H1 (cell line): ENCODE data around the gene MUC13. TPM values are rescaled to one million over a fixed set of nuclear protein-coding genes. Genes with fewer than 3 reads are reported as not detected.

Experiments
- CTCF ChIA-PET: fragments of 300-600 bp; sonication (Branson Sonifier 250); formaldehyde crosslinking; loops from one replicate; lab custom pipeline; 2021; ENCODE audit not compliant: partially characterized antibody; lab: Charles Lee
- POLR2A ChIA-PET: fragments of 300-600 bp; sonication (Branson Sonifier 250); formaldehyde crosslinking; loops from one replicate; lab custom pipeline; 2021; ENCODE audit warnings: inconsistent platforms; ENCODE audit not compliant: partially characterized antibody; lab: Charles Lee
- DNase-seq, 2 experiments: peaks; one replicate each; pipeline versions ENCODE4 v3.0.0 to v3.0.0-alpha.2; 2010 to 2022; ENCODE audit warnings: low spot score in 2 of 2, low read depth in 1 of 2, mixed read lengths in 1 of 2
- FAIRE-seq: peaks from 2 replicates; lab custom pipeline; 2011; peaks lifted over from hg19 to GRCh38; lab: Jason Lieb, UNC
- H2AFZ ChIP-seq: 2 replicates; pipeline ENCODE4 v1.8.1; 2012; ENCODE audit warnings: low read length, inconsistent platforms
- H2AK5ac ChIP-seq: 2 replicates; pipeline ENCODE4 v1.6.1; 2013; ENCODE audit warnings: low read depth, low read length
- H2BK120ac ChIP-seq: replicated peaks from 2 replicates; pipeline ENCODE3; 2013; ENCODE audit warnings: low read depth, low read length, inconsistent platforms
- H2BK12ac ChIP-seq: 2 replicates; pipeline ENCODE4 v1.6.1; 2013; ENCODE audit warnings: low read depth, low read length
- H2BK15ac ChIP-seq: 2 replicates; pipeline ENCODE4 v1.6.1; 2013; ENCODE audit warnings: low read length
- H2BK20ac ChIP-seq: 2 replicates; pipeline ENCODE4 v1.6.1; 2013; ENCODE audit warnings: low read length
- H2BK5ac ChIP-seq: 2 replicates; pipeline ENCODE4 v1.6.1; 2013; ENCODE audit warnings: low read depth, low read length
- H3K14ac ChIP-seq: 2 replicates; pipeline ENCODE4 v1.6.1; 2013; ENCODE audit warnings: inconsistent platforms; ENCODE audit not compliant: insufficient read length
- H3K18ac ChIP-seq: 2 replicates; pipeline ENCODE4 v1.6.1; 2013; ENCODE audit warnings: low read length; ENCODE audit errors: extremely low read depth
- H3K23ac ChIP-seq: 2 replicates; pipeline ENCODE4 v1.6.1; 2013; ENCODE audit warnings: inconsistent platforms; ENCODE audit not compliant: insufficient read length
- H3K23me2 ChIP-seq: 2 replicates; pipeline ENCODE4 v1.6.1; 2013; ENCODE audit warnings: low read depth, low read length
- H3K27ac ChIP-seq: 2 replicates; pipeline ENCODE4 v1.6.1; 2011; ENCODE audit warnings: low read depth, low read length, inconsistent platforms
- H3K27me3 ChIP-seq, 4 experiments: replicated peaks in 1 of 4; 1 replicate in 1 of 4; 2 replicates in 3 of 4; pipeline versions ENCODE4 v1.6.1 to v1.8.1; 2011 to 2013; ENCODE audit warnings: low read length in 3 of 4, mild to moderate bottlenecking in 3 of 4, inconsistent platforms in 2 of 4, mixed read lengths in 2 of 4, moderate library complexity in 1 of 4; ENCODE audit not compliant: control insufficient read depth in 3 of 4, insufficient read depth in 3 of 4; ENCODE audit errors: extremely low read depth in 1 of 4
- H3K36me3 ChIP-seq, 4 experiments: 2 replicates each; pipeline versions ENCODE4 v1.6.1 to v1.8.1; 2011 to 2013; ENCODE audit warnings: mild to moderate bottlenecking in 4 of 4, low read length in 3 of 4, moderate library complexity in 2 of 4, control low read depth in 1 of 4, inconsistent platforms in 1 of 4; ENCODE audit not compliant: insufficient read depth in 4 of 4, control insufficient read depth in 2 of 4
- H3K4ac ChIP-seq: replicated peaks from 2 replicates; pipeline ENCODE3; 2013; ENCODE audit warnings: low read length, low read depth, mixed read lengths, inconsistent platforms; ENCODE audit not compliant: insufficient read length
- H3K4me1 ChIP-seq, 4 experiments: replicated peaks in 1 of 4; 1 replicate in 1 of 4; 2 replicates in 3 of 4; pipeline versions ENCODE4 v1.6.1 to v1.8.1; 2011 to 2013; ENCODE audit warnings: low read length in 3 of 4, inconsistent platforms in 2 of 4, mixed read lengths in 1 of 4; ENCODE audit not compliant: insufficient read depth in 4 of 4, control insufficient read depth in 3 of 4
- H3K4me2 ChIP-seq, 2 experiments: 2 replicates each; pipeline versions ENCODE4 v1.6.1 to v1.8.1; 2011 to 2013; ENCODE audit warnings: low read depth in 2 of 2, low read length in 2 of 2, control low read depth in 1 of 2, inconsistent platforms in 1 of 2, mild to moderate bottlenecking in 1 of 2; ENCODE audit not compliant: insufficient read depth in 1 of 2
- H3K4me3 ChIP-seq, 4 experiments: fragments of 200-600, 300-600 bp in 1 of 4; sonication (generic), shearing (Covaris generic), sonication (Bioruptor Twin) in 1 of 4; 2 replicates each; pipeline versions ENCODE4 v1.5.1 to v1.8.1; 2011 to 2016; ENCODE audit warnings: low read length in 4 of 4, low read depth in 3 of 4, control low read depth in 2 of 4, inconsistent platforms in 2 of 4, mild to moderate bottlenecking in 2 of 4, mixed read lengths in 1 of 4, moderate library complexity in 1 of 4; ENCODE audit not compliant: insufficient read depth in 2 of 4; ENCODE audit errors: extremely low read depth in 1 of 4
- H3K56ac ChIP-seq: replicated peaks from 2 replicates; pipeline ENCODE3; 2013; ENCODE audit warnings: low read depth, mild to moderate bottlenecking, mixed read lengths, low read length, inconsistent platforms; ENCODE audit not compliant: insufficient read length
- H3K79me1 ChIP-seq: 2 replicates; pipeline ENCODE4 v1.6.1; 2013; ENCODE audit warnings: low read depth, low read length, control low read depth
- H3K79me2 ChIP-seq, 2 experiments: 2 replicates each; pipeline versions ENCODE4 v1.6.1 to v1.8.1; 2012 to 2013; ENCODE audit warnings: low read length in 2 of 2, mild to moderate bottlenecking in 2 of 2, inconsistent platforms in 1 of 2; ENCODE audit not compliant: insufficient read depth in 2 of 2, control insufficient read depth in 1 of 2
- H3K9ac ChIP-seq, 4 experiments: replicated peaks in 1 of 4; 1 replicate in 1 of 4; 2 replicates in 3 of 4; pipeline versions ENCODE4 v1.6.1 to v1.8.1; 2011 to 2013; ENCODE audit warnings: low read depth in 3 of 4, low read length in 3 of 4, control low read depth in 2 of 4, mild to moderate bottlenecking in 2 of 4, moderate library complexity in 2 of 4, inconsistent platforms in 1 of 4; ENCODE audit errors: extremely low read depth in 1 of 4
- H3K9me3 ChIP-seq, 2 experiments: 2 replicates each; pipeline versions ENCODE4 v1.6.1 to v1.8.1; 2012 to 2013; ENCODE audit warnings: mild to moderate bottlenecking in 2 of 2, moderate library complexity in 2 of 2, control low read depth in 1 of 2, inconsistent platforms in 1 of 2, low read depth in 1 of 2, low read length in 1 of 2, mixed read lengths in 1 of 2; ENCODE audit not compliant: insufficient read depth in 2 of 2
- H4K20me1 ChIP-seq, 2 experiments: replicated peaks in 1 of 2; 2 replicates each; pipeline versions ENCODE3 to v1.8.1; 2011 to 2013; ENCODE audit warnings: inconsistent platforms in 2 of 2, low read length in 2 of 2, mild to moderate bottlenecking in 1 of 2; ENCODE audit not compliant: insufficient read depth in 2 of 2, control insufficient read depth in 1 of 2
- H4K5ac ChIP-seq: 2 replicates; pipeline ENCODE4 v1.6.1; 2013; ENCODE audit warnings: low read length, low read depth, mixed read lengths, inconsistent platforms; ENCODE audit not compliant: insufficient read length
- H4K8ac ChIP-seq: 2 replicates; pipeline ENCODE4 v1.8.0; 2013; ENCODE audit warnings: mild to moderate bottlenecking, moderate library complexity, low read length, inconsistent platforms; ENCODE audit not compliant: insufficient read depth; ENCODE audit errors: extremely low read depth
- H4K91ac ChIP-seq: replicated peaks from 2 replicates; pipeline ENCODE3; 2013; ENCODE audit warnings: low read length, mixed read lengths, inconsistent platforms; ENCODE audit not compliant: insufficient read length
- ASH2L ChIP-seq: fragments of 200-600, 300-600 bp; sonication (generic); IDR thresholded peaks from one replicate; pipeline ENCODE4 v1.7.1; 2017; ENCODE audit warnings: low read length
- BACH1 ChIP-seq: IDR thresholded peaks from 2 replicates; pipeline ENCODE4 v1.6.1; 2012; ENCODE audit warnings: low read length, improper control_type of control experiment
- FOSL1 ChIP-seq: IDR thresholded peaks from 2 replicates; pipeline ENCODE4 v1.6.1; 2011; ENCODE audit warnings: mild to moderate bottlenecking, low read depth, low read length, moderate library complexity; ENCODE audit not compliant: insufficient read depth
- GTF2F1 ChIP-seq: IDR thresholded peaks from 2 replicates; pipeline ENCODE4 v1.6.1; 2012; ENCODE audit warnings: low read depth, low read length, improper control_type of control experiment, borderline replicate concordance
- HDAC6 ChIP-seq: IDR thresholded peaks from one replicate; pipeline ENCODE4 v1.7.1; 2012; ENCODE audit warnings: low read depth, mild to moderate bottlenecking, inconsistent platforms, low read length, moderate library complexity
- JUN ChIP-seq: IDR thresholded peaks from 2 replicates; pipeline ENCODE4 v1.6.1; 2011; ENCODE audit warnings: low read depth, mild to moderate bottlenecking, improper control_type of control experiment, low read length
- POLR2A ChIP-seq, 2 experiments: IDR thresholded peaks; 1 replicate in 1 of 2; 2 replicates in 1 of 2; pipeline ENCODE4 v1.6.1; 2011; ENCODE audit warnings: low read depth in 2 of 2, low read length in 2 of 2, mild to moderate bottlenecking in 2 of 2; ENCODE audit errors: control extremely low read depth in 1 of 2
- POLR2AphosphoS5 ChIP-seq: IDR thresholded peaks from 2 replicates; pipeline ENCODE4 v1.6.1; 2011; ENCODE audit warnings: low read depth, low read length
- RAD21 ChIP-seq, 2 experiments: IDR thresholded peaks in 1 of 2; conservative IDR thresholded peaks in 1 of 2; 2 replicates each; pipeline ENCODE4 v1.6.1; 2011; ENCODE audit warnings: low read depth in 2 of 2, low read length in 2 of 2, improper control_type of control experiment in 1 of 2, inconsistent platforms in 1 of 2, mild to moderate bottlenecking in 1 of 2, moderate library complexity in 1 of 2
- SIRT6 ChIP-seq: IDR thresholded peaks from one replicate; pipeline ENCODE4 v1.7.1; 2012; ENCODE audit warnings: low read length, inconsistent platforms
- SIX5 ChIP-seq: IDR thresholded peaks from 2 replicates; pipeline ENCODE4 v1.6.1; 2011; ENCODE audit warnings: mild to moderate bottlenecking, low read depth, low read length
- TCF12 ChIP-seq: IDR thresholded peaks from 2 replicates; pipeline ENCODE4 v1.6.1; 2011; ENCODE audit warnings: low read depth, mild to moderate bottlenecking, low read length
- WGBS, 2 experiments: shearing (Covaris generic) in 1 of 2; methylation state at CpG; one replicate each; pipeline versions ENCODE4 v1.1.6 to v1.1.7; 2013 to 2015; ENCODE audit warnings: low lambda C conversion rate in 2 of 2, mixed read lengths in 2 of 2, inconsistent platforms in 1 of 2, low coverage in 1 of 2, missing lambda C conversion rate in 1 of 2; ENCODE audit not compliant: insufficient replicate concordance in 2 of 2, insufficient coverage in 1 of 2, insufficient read length in 1 of 2; ENCODE audit errors: extremely low coverage in 1 of 2, missing lambda C conversion rate in 1 of 2; 5-methylcytosine and 5-hydroxymethylcytosine counted together
- polyA plus RNA-seq, 7 experiments: library from polyadenylated mRNA; depleted of rRNA in 3 of 7; stranded (reverse) in 5 of 7; unstranded in 2 of 7; fragments of >200 nt in 5 of 7; fragments of 200-250 nt in 2 of 7; gene quantifications; 1 replicate in 5 of 7; 2 replicates in 1 of 7; 4 replicates in 1 of 7; pipeline versions ENCODE4 v1.2.1 to v1.2.3, GENCODE V29; 2011 to 2013; ENCODE audit warnings: missing spikeins in 2 of 7, mixed read lengths in 2 of 7
- total RNA-seq: library from RNA; stranded (reverse); fragmentation: NEBNext Ultra II Directional; extraction: Animal tissue kit (Norgen Biotek cat#: 25700); gene quantifications from 2 replicates; pipeline ENCODE4 v1.2.1, GENCODE V29; 2021
- TF ChIP-seq, protein P1 (sequence below): IDR thresholded peaks from 2 replicates; pipeline ENCODE4 v1.6.1; 2012; ENCODE audit warnings: low read length, inconsistent platforms

Gene MUC13
- total and polyA plus RNA-seq, 2 of the 8 experiments (the other 6 are each of a cell fraction or from before 2014, with no cell fraction given): not detected

DNA sequence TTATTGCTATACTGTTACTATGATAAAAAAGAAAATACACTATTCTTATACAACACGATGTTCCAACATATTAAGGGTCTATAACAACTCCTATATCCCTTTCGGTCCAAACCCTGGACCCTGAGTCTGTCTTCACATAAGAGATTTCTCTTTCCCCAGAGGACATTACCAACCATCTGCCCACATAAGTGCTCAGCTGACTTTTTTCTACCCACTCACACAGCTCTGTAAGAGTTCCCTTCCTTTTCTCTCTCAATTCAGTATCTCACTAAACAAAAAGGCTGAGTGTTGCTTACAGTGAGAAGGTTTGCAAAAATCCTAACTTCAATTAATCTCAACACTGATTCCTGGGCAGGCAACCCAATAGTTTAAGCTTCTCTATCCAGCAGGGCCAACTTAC is 77.9 kb downstream of the MUC13 start:
- Histone ChIP-seq H3K36me3 (peaks cover 0 to 10% (median 1%) of the 10 kb centered on the region in 4 experiments; a peak in 1 of 8 replicates), H2BK20ac (no peak overlapping the region), H2BK5ac (no peak overlapping the region), H3K4me1 (peaks cover 0 to 11% (median 4%) of the 10 kb centered on the region in 4 experiments; a peak in 3 of 7 replicates), H2BK120ac (no peak overlapping the region), H2BK15ac (no peak overlapping the region), H3K14ac (no peak overlapping the region), H3K23ac (no peak overlapping the region), H3K79me2 (peaks cover 0 to under 1% of the 10 kb centered on the region in 2 experiments; a peak in 1 of 4 replicates), H4K20me1 (peaks cover 0 to 4% of the 10 kb centered on the region in 2 experiments), H3K23me2 (no peaks in the 10 kb centered on the region), H3K4me3 (no peak overlapping the region), H3K18ac (no peak overlapping the region), H3K27ac (no peak overlapping the region), H3K79me1 (peaks cover 2% of the 10 kb centered on the region; the same call in 1 of the 2 replicates), H4K91ac (no peak overlapping the region), H3K27me3 (no peaks in the 10 kb centered on the region), H3K4me2 (no peak overlapping the region), H2AK5ac (no peak overlapping the region), H3K9me3 (no peaks in the 10 kb centered on the region), H2AFZ (no peak overlapping the region), H4K8ac (no peak overlapping the region), H3K4ac (no peak overlapping the region), H3K56ac (no peak overlapping the region), H2BK12ac (no peak overlapping the region), H4K5ac (no peak overlapping the region), H3K9ac (no peak overlapping the region)
- WGBS, 2 experiments: 93% methylated on average over 2 of the region's 2 CpGs; no CpG with 5 or more reads in 1 of the 2 experiments
- CTCF ChIA-PET: interaction anchor here (0.8 to 2.1 kb wide), 4 partner anchors 10 to 184 kb away, joined by 3 to 6 read pairs (median 4); no protein-coding TSS in a partner anchor
- DNase-seq (no peak), FAIRE-seq (no peak)
- POLR2A ChIA-PET: interaction anchor here (0.7 to 1.4 kb wide), 6 partner anchors 12 to 32 kb away, joined by 3 to 7 read pairs (median 3); no protein-coding TSS in a partner anchor
- TF ChIP-seq TCF12: no peak
- TF ChIP-seq BACH1: no peak
- TF ChIP-seq JUN: no peak
- TF ChIP-seq ASH2L: no peak
- TF ChIP-seq SIRT6: no peak
- no peak for TF ChIP-seq GTF2F1
- TF ChIP-seq FOSL1: no peak
- TF ChIP-seq, protein P1, sequence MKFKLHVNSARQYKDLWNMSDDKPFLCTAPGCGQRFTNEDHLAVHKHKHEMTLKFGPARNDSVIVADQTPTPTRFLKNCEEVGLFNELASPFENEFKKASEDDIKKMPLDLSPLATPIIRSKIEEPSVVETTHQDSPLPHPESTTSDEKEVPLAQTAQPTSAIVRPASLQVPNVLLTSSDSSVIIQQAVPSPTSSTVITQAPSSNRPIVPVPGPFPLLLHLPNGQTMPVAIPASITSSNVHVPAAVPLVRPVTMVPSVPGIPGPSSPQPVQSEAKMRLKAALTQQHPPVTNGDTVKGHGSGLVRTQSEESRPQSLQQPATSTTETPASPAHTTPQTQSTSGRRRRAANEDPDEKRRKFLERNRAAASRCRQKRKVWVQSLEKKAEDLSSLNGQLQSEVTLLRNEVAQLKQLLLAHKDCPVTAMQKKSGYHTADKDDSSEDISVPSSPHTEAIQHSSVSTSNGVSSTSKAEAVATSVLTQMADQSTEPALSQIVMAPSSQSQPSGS: no peak
- no peak for TF ChIP-seq POLR2AphosphoS5
- no peak for TF ChIP-seq POLR2A (IDR thresholded peaks at IDR 0.05; ENCODE audit: control extremely low read depth in 1 of 2, low read depth in 2 of 2, low read length in 2 of 2)
- no peak for TF ChIP-seq HDAC6
- TF ChIP-seq SIX5: no peak
- TF ChIP-seq RAD21 (IDR thresholded peaks at IDR 0.05 in 1 of 2, conservative IDR thresholded peaks at IDR 0.05 in 1 of 2; ENCODE audit: low read depth in 2 of 2, low read length in 2 of 2): no peak
